A549 (cell line): ENCODE results near the gene SF3B4. TPM values are rescaled to one million over a fixed set of nuclear protein-coding genes. Genes with fewer than 3 reads are reported as not detected.
A peak's percentile ranks its signal among the peaks of the same experiment; 100 is the strongest.

Experiments used
- ATAC-seq, 2 experiments: fragments of 200-7000 bp in 1 of 2; fragments of >200 bp in 1 of 2; cut with Nextera tagmentation in 1 of 2; cut with Tn5 transposase in 1 of 2; 3 replicates each; pipeline versions ENCODE4 v1.8.0 to v1.9.1; 2018 to 2020; ENCODE audit warnings: mild to moderate bottlenecking in 1 of 2, moderate library complexity in 1 of 2
- CTCF ChIA-PET: fragments of 300-600 bp; sonication (Branson Sonifier 250); formaldehyde crosslinking; extraction: SDS; loops from one replicate; lab custom pipeline; 2021; ENCODE audit warnings: antibody characterized with exemption, inconsistent platforms; lab: Yijun Ruan, JAX
- POLR2A ChIA-PET: fragments of 350-600 bp; formaldehyde crosslinking; extraction: SDS; loops from one replicate; lab custom pipeline; 2021; ENCODE audit warnings: antibody characterized with exemption, inconsistent platforms; lab: Yijun Ruan, JAX
- DNase-seq, 2 experiments: peaks; one replicate each; pipeline versions ENCODE4 v3.0.0 to v3.0.0-alpha.2; 2011 to 2016; ENCODE audit warnings: low read depth in 1 of 2, low spot score in 1 of 2
- FAIRE-seq: peaks from 2 replicates; lab custom pipeline; 2011; peaks lifted over from hg19 to GRCh38; lab: Jason Lieb, UNC
- H3K27ac ChIP-seq, 2 experiments: fragments of >200 bp; sonication (Bioruptor Twin); formaldehyde crosslinking; 3 replicates each; pipeline ENCODE4 v1.5.1; 2016 to 2017
- H3K4me1 ChIP-seq: fragments of >200 bp; sonication (Bioruptor Twin); formaldehyde crosslinking; 3 replicates; pipeline ENCODE4 v1.6.1; 2016
- H3K4me2 ChIP-seq: fragments of >200 bp; sonication (Bioruptor Twin); formaldehyde crosslinking; 3 replicates; pipeline ENCODE4 v1.6.1; 2016
- H3K4me3 ChIP-seq: fragments of >200 bp; sonication (Bioruptor Twin); formaldehyde crosslinking; 3 replicates; pipeline ENCODE4 v1.5.1; 2016
- H3K9me3 ChIP-seq: fragments of >200 bp; sonication (Bioruptor Twin); formaldehyde crosslinking; 3 replicates; pipeline ENCODE4 v1.6.1; 2016
- BHLHE40 ChIP-seq: IDR thresholded peaks from 2 replicates; pipeline ENCODE4 v1.6.1; 2012; ENCODE audit warnings: low read depth, low read length, inconsistent platforms
- CBX2 ChIP-seq: fragments of 200-600 bp; sonication (generic); IDR thresholded peaks from 2 replicates; pipeline ENCODE4 v1.6.1; 2016; ENCODE audit warnings: low read depth, mild to moderate bottlenecking, borderline replicate concordance
- CEBPB ChIP-seq, 2 experiments: fragments of >200 bp in 1 of 2; sonication (Bioruptor Twin) in 1 of 2; formaldehyde crosslinking in 1 of 2; IDR thresholded peaks; 2 replicates each; pipeline ENCODE4 v1.6.1; 2012 to 2016
- CHD2 ChIP-seq: fragments of 150-350 bp; IDR thresholded peaks from 2 replicates; pipeline ENCODE4 v1.6.1; 2014; ENCODE audit warnings: low read length; ENCODE audit not compliant: partially characterized antibody
- EHMT2 ChIP-seq: fragments of 200-600 bp; sonication (generic); IDR thresholded peaks from 2 replicates; pipeline ENCODE4 v1.6.1; 2016; ENCODE audit warnings: antibody characterized with exemption, low read depth, mild to moderate bottlenecking, moderate library complexity
- EP300 ChIP-seq, 2 experiments: fragments of >200 bp; sonication (Bioruptor Twin); formaldehyde crosslinking; IDR thresholded peaks; 2 replicates in 1 of 2; 3 replicates in 1 of 2; pipeline ENCODE4 v1.6.1; 2016 to 2017
- FOSB ChIP-seq: fragments of 250-450 bp; sonication (Bioruptor Pico); IDR thresholded peaks from 2 replicates; pipeline ENCODE4 v1.5.0; 2020; ENCODE audit warnings: mild to moderate bottlenecking, moderate library complexity
- FOSL2 ChIP-seq, 2 experiments: fragments of 450-650 bp in 1 of 2; fragments of >200 bp in 1 of 2; sonication (Bioruptor Twin) in 1 of 2; formaldehyde crosslinking; IDR thresholded peaks; 2 replicates each; pipeline versions ENCODE4 v1.5.0 to v1.6.1; 2016 to 2020; ENCODE audit warnings: mild to moderate bottlenecking in 1 of 2, moderate library complexity in 1 of 2
- GATA3 ChIP-seq: IDR thresholded peaks from 2 replicates; pipeline ENCODE4 v1.6.1; 2012; ENCODE audit warnings: borderline replicate concordance
- HDAC2 ChIP-seq: fragments of 200-600 bp; sonication (generic); IDR thresholded peaks from 2 replicates; pipeline ENCODE4 v1.6.1; 2016
- HEYL ChIP-seq: fragments of 250-450 bp; sonication (Bioruptor Pico); IDR thresholded peaks from 2 replicates; pipeline ENCODE4 v1.8.0; 2021; ENCODE audit warnings: mild to moderate bottlenecking, moderate library complexity
- HOXA7 ChIP-seq: fragments of 250-450 bp; sonication (Bioruptor Pico); IDR thresholded peaks from 2 replicates; pipeline ENCODE4 v1.5.0; 2020; ENCODE audit warnings: mild to moderate bottlenecking, moderate library complexity
- HOXB13 ChIP-seq: fragments of 250-450 bp; sonication (Bioruptor Pico); IDR thresholded peaks from 2 replicates; pipeline ENCODE4 v1.5.0; 2020; ENCODE audit warnings: low read depth, mild to moderate bottlenecking, moderate library complexity
- HOXB5 ChIP-seq: fragments of 250-450 bp; sonication (Bioruptor Pico); IDR thresholded peaks from 2 replicates; pipeline ENCODE4 v1.5.0; 2020; ENCODE audit warnings: mild to moderate bottlenecking, moderate library complexity
- KDM1A ChIP-seq: fragments of 200-600 bp; sonication (generic); IDR thresholded peaks from 2 replicates; pipeline ENCODE4 v1.6.1; 2016; ENCODE audit warnings: low read depth, mild to moderate bottlenecking
- KDM5A ChIP-seq: fragments of 200-600 bp; sonication (generic); IDR thresholded peaks from 2 replicates; pipeline ENCODE4 v1.6.1; 2016; ENCODE audit warnings: antibody characterized with exemption, mild to moderate bottlenecking
- MAFK ChIP-seq: fragments of 450-650 bp; IDR thresholded peaks from 2 replicates; pipeline ENCODE4 v1.6.1; 2014; ENCODE audit not compliant: partially characterized antibody
- MYC ChIP-seq: IDR thresholded peaks from 2 replicates; pipeline ENCODE4 v1.6.1; 2012; ENCODE audit warnings: mild to moderate bottlenecking, inconsistent platforms, low read length, improper control_type of control experiment, borderline replicate concordance
- NPAS2 ChIP-seq: fragments of 250-450 bp; sonication (Bioruptor Pico); IDR thresholded peaks from 2 replicates; pipeline ENCODE4 v1.8.0; 2022; ENCODE audit warnings: mild to moderate bottlenecking, moderate library complexity, borderline replicate concordance
- NR3C1 ChIP-seq: fragments of >200 bp; sonication (Bioruptor Twin); formaldehyde crosslinking; IDR thresholded peaks from 3 replicates; pipeline ENCODE4 v1.6.1; 2017
- POLR2A ChIP-seq: IDR thresholded peaks from 2 replicates; pipeline ENCODE4 v1.6.1; 2012; ENCODE audit warnings: mild to moderate bottlenecking, low read length
- RAD21 ChIP-seq, 2 experiments: fragments of >200 bp in 1 of 2; sonication (Bioruptor Twin) in 1 of 2; formaldehyde crosslinking in 1 of 2; IDR thresholded peaks in 1 of 2; conservative IDR thresholded peaks in 1 of 2; 2 replicates in 1 of 2; 3 replicates in 1 of 2; pipeline ENCODE4 v1.6.1; 2012 to 2018; ENCODE audit warnings: inconsistent platforms in 1 of 2
- RCOR1 ChIP-seq: fragments of 150-350 bp; IDR thresholded peaks from 2 replicates; pipeline ENCODE4 v1.6.1; 2014; ENCODE audit warnings: antibody characterized with exemption, low read length, low read depth
- RNF2 ChIP-seq: fragments of 200-600 bp; sonication (generic); IDR thresholded peaks from 2 replicates; pipeline ENCODE4 v1.6.1; 2016; ENCODE audit warnings: low read depth, mild to moderate bottlenecking, antibody characterized with exemption, moderate library complexity, borderline replicate concordance
- SMC3 ChIP-seq: fragments of >200 bp; sonication (Bioruptor Twin); formaldehyde crosslinking; IDR thresholded peaks from 3 replicates; pipeline ENCODE4 v1.6.1; 2018; ENCODE audit warnings: inconsistent platforms
- SREBF2 ChIP-seq: fragments of 450-650 bp; IDR thresholded peaks from 2 replicates; pipeline ENCODE4 v1.6.1; 2014; ENCODE audit warnings: mild to moderate bottlenecking, moderate library complexity
- TFCP2L1 ChIP-seq: fragments of 250-450 bp; sonication (Bioruptor Pico); IDR thresholded peaks from 2 replicates; pipeline ENCODE4 v1.5.0; 2021; ENCODE audit warnings: mild to moderate bottlenecking
- ZNF302 ChIP-seq: fragments of 250-450 bp; sonication (Bioruptor Pico); IDR thresholded peaks from 2 replicates; pipeline ENCODE4 v1.9.0; 2021; ENCODE audit warnings: inconsistent platforms, mild to moderate bottlenecking, moderate library complexity
- ZSCAN20 ChIP-seq: fragments of 250-450 bp; sonication (Bioruptor Pico); IDR thresholded peaks from 2 replicates; pipeline ENCODE4 v1.8.0; 2022; ENCODE audit warnings: mild to moderate bottlenecking, moderate library complexity
- WGBS: methylation state at CpG from one replicate; pipeline ENCODE4 v1.1.6; 2017; ENCODE audit errors: missing lambda C conversion rate; 5-methylcytosine and 5-hydroxymethylcytosine counted together
- polyA plus RNA-seq, 4 experiments: library from polyadenylated mRNA; depleted of rRNA in 3 of 4; stranded (reverse); fragments of >200 nt; fragmentation: RNase III in 1 of 4; extraction: RNeasy Plus Mini Kit Qiagen cat#74134 plus additional on column Dnase treatment in 1 of 4; gene quantifications; 2 replicates in 3 of 4; 3 replicates in 1 of 4; pipeline ENCODE4 v1.2.3, GENCODE V29; 2011 to 2017
- TF ChIP-seq, protein P1 (sequence below): fragments of 250-450 bp; sonication (Bioruptor Pico); IDR thresholded peaks from 2 replicates; pipeline ENCODE4 v1.5.0; 2020; ENCODE audit warnings: low read depth, mild to moderate bottlenecking, moderate library complexity
- TF ChIP-seq, protein P2 (sequence below): fragments of 250-450 bp; sonication (Bioruptor Pico); IDR thresholded peaks from 2 replicates; pipeline ENCODE4 v1.5.0; 2021; ENCODE audit warnings: mild to moderate bottlenecking, moderate library complexity, borderline replicate concordance
- TF ChIP-seq, protein P3 (sequence below): fragments of >200 bp; sonication (Bioruptor Twin); formaldehyde crosslinking; IDR thresholded peaks from 3 replicates; pipeline ENCODE4 v1.6.1; 2016
- TF ChIP-seq, protein P4 (sequence below): IDR thresholded peaks from 2 replicates; pipeline ENCODE4 v1.6.1; 2012; ENCODE audit warnings: low read depth, borderline replicate concordance
- TF ChIP-seq, protein P5 (sequence below): fragments of >200 bp; sonication (Bioruptor Twin); formaldehyde crosslinking; IDR thresholded peaks from 2 replicates; pipeline ENCODE4 v1.6.1; 2016
- TF ChIP-seq, protein P6 (sequence below): IDR thresholded peaks from 2 replicates; pipeline ENCODE4 v1.6.1; 2012
- TF ChIP-seq, protein P7 (sequence below): IDR thresholded peaks from 2 replicates; pipeline ENCODE4 v1.6.1; 2012

SF3B4 gene
- polyA plus RNA-seq, 2 of the 4 experiments (the other 2 are of a cell fraction): 71.2 to 94.6 TPM

DNA sequence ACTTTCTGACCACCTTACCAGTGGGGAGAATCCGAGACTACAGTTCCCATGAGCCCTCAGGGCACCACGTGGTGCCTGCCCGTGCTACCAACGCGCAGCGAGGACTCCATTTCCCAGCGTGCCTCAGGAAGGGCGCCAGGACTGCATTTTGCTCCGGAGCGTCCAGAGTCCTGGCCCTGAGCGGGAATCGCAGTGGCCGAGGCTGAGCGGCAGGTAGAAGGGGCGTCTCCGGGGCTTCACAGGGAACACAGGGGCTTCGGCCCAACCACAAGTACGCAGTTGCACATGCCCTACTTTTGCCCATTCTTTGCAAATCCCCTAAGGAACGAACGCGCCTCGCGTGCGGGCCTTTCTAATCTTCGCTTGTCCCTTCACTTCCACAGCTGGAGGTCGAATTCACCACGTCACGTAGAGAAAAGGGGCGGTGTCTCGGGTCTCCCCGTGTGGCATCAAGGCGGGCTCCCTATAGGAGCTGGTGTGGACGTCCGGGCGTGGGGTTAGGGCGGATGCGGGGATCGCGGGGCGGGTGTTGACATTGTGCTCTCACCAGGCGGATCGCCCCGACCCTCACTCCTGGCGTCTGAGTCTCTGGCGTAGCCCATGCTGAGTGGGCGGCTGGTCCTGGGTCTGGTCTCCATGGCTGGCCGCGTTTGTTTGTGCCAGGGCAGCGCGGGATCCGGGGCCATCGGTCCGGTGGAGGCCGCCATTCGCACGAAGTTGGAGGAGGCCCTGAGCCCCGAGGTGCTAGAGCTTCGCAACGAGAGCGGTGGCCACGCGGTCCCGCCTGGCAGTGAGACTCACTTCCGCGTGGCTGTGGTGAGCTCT lies 27.9 kb downstream of the SF3B4 start, which contains the start of gene BOLA1:
Gene BOLA1 (plus strand): TSS at position 109 of the 825 bp plus-strand sequence. CDS start 492 bp downstream, at position 601.
- H3K4me3 ChIP-seq: peak within 1 kb of the TSS; percentile 53
- POLR2A ChIA-PET: interaction anchor here (0.6 to 2.5 kb wide), 3 partner anchors 12 to 287 kb away, joined by 3 to 19 read pairs (median 4); partner anchors contain the start of gene SF3B4
- FAIRE-seq: peak; percentile 54
- 27% methylated on average over 42 of the region's 65 CpGs for WGBS
- H3K9me3 ChIP-seq: no peaks in the 10 kb centered on the region
- H3K4me2 ChIP-seq: peak within 1 kb of the TSS; percentile 80
- DNase-seq: peak; percentile 93 to 97
- peaks cover 8% of the 10 kb centered on the region for H3K4me1 ChIP-seq
- peak; percentile 99 to 100 for ATAC-seq
- CTCF ChIA-PET: interaction anchor here (0.6 to 2.2 kb wide), 3 partner anchors 11 to 133 kb away, joined by 3 to 7 read pairs (median 4); a partner anchor contains a TSS
- peak within 1 kb of the TSS; percentile 82 to 91 for H3K27ac ChIP-seq
- TF ChIP-seq, protein P1, sequence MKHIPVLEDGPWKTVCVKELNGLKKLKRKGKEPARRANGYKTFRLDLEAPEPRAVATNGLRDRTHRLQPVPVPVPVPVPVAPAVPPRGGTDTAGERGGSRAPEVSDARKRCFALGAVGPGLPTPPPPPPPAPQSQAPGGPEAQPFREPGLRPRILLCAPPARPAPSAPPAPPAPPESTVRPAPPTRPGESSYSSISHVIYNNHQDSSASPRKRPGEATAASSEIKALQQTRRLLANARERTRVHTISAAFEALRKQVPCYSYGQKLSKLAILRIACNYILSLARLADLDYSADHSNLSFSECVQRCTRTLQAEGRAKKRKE: no peak
- no peak; the same call in 1 of the 2 replicates for TF ChIP-seq HOXB5
- no peak for TF ChIP-seq NR3C1
- no peak for TF ChIP-seq EHMT2
- no peak; the same call in 1 of the 2 replicates for TF ChIP-seq BHLHE40
- TF ChIP-seq, protein P2, sequence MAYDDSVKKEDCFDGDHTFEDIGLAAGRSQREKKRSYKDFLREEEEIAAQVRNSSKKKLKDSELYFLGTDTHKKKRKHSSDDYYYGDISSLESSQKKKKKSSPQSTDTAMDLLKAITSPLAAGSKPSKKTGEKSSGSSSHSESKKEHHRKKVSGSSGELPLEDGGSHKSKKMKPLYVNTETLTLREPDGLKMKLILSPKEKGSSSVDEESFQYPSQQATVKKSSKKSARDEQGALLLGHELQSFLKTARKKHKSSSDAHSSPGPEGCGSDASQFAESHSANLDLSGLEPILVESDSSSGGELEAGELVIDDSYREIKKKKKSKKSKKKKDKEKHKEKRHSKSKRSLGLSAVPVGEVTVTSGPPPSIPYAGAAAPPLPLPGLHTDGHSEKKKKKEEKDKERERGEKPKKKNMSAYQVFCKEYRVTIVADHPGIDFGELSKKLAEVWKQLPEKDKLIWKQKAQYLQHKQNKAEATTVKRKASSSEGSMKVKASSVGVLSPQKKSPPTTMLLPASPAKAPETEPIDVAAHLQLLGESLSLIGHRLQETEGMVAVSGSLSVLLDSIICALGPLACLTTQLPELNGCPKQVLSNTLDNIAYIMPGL (CRISPR knock-in tag): no peak
- TF ChIP-seq SMC3: no peak
- TF ChIP-seq, protein P3, sequence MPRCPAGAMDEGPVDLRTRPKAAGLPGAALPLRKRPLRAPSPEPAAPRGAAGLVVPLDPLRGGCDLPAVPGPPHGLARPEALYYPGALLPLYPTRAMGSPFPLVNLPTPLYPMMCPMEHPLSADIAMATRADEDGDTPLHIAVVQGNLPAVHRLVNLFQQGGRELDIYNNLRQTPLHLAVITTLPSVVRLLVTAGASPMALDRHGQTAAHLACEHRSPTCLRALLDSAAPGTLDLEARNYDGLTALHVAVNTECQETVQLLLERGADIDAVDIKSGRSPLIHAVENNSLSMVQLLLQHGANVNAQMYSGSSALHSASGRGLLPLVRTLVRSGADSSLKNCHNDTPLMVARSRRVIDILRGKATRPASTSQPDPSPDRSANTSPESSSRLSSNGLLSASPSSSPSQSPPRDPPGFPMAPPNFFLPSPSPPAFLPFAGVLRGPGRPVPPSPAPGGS: peak; percentile 26; the same call in 1 of the 3 replicates
- TF ChIP-seq KDM1A: no peak
- no peak for TF ChIP-seq GATA3
- TF ChIP-seq MYC: no peak
- no peak for TF ChIP-seq NPAS2 (CRISPR knock-in tag)
- no peak for TF ChIP-seq KDM5A
- TF ChIP-seq, protein P4, sequence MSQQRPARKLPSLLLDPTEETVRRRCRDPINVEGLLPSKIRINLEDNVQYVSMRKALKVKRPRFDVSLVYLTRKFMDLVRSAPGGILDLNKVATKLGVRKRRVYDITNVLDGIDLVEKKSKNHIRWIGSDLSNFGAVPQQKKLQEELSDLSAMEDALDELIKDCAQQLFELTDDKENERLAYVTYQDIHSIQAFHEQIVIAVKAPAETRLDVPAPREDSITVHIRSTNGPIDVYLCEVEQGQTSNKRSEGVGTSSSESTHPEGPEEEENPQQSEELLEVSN: peak; percentile 98
- TF ChIP-seq, protein P5, sequence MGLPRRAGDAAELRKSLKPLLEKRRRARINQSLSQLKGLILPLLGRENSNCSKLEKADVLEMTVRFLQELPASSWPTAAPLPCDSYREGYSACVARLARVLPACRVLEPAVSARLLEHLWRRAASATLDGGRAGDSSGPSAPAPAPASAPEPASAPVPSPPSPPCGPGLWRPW: no peak
- TF ChIP-seq HEYL: no peak
- TF ChIP-seq CBX2: no peak
- TF ChIP-seq CEBPB (IDR thresholded peaks at IDR 0.05): no peak
- TF ChIP-seq ZSCAN20: no peak
- TF ChIP-seq HOXA7 (CRISPR knock-in tag): no peak
- TF ChIP-seq ZNF302 (CRISPR knock-in tag): no peak
- TF ChIP-seq RCOR1: no peak
- TF ChIP-seq FOSL2 (IDR thresholded peaks at IDR 0.05): no peak
- no peak for TF ChIP-seq FOSL2 (CRISPR knock-in tag; IDR thresholded peaks at IDR 0.05)
- TF ChIP-seq POLR2A: peak; percentile 80
- no peak for TF ChIP-seq RAD21 (conservative IDR thresholded peaks at IDR 0.05 in 1 of 2, IDR thresholded peaks at IDR 0.05 in 1 of 2)
- 0 out of 2 replicates have a peak, but pooled peaks have one; percentile 67 for TF ChIP-seq TFCP2L1 (CRISPR knock-in tag)
- TF ChIP-seq, protein P6, sequence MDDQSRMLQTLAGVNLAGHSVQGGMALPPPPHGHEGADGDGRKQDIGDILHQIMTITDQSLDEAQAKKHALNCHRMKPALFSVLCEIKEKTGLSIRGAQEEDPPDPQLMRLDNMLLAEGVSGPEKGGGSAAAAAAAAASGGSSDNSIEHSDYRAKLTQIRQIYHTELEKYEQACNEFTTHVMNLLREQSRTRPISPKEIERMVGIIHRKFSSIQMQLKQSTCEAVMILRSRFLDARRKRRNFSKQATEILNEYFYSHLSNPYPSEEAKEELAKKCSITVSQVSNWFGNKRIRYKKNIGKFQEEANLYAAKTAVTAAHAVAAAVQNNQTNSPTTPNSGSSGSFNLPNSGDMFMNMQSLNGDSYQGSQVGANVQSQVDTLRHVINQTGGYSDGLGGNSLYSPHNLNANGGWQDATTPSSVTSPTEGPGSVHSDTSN: no peak
- TF ChIP-seq RNF2: no peak
- TF ChIP-seq MAFK: no peak
- TF ChIP-seq HOXB13 (CRISPR knock-in tag): no peak
- no peak for TF ChIP-seq EP300 (IDR thresholded peaks at IDR 0.05)
- TF ChIP-seq, protein P7, sequence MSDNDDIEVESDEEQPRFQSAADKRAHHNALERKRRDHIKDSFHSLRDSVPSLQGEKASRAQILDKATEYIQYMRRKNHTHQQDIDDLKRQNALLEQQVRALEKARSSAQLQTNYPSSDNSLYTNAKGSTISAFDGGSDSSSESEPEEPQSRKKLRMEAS: peak; percentile 95
- TF ChIP-seq FOSB (CRISPR knock-in tag): no peak
- no peak for TF ChIP-seq CHD2
- TF ChIP-seq SREBF2: no peak
- no peak for TF ChIP-seq HDAC2
